ENCODE measurements around the gene PLXNC1.

- no peak for TF ChIP-seq MXI1 (IDR thresholded peaks at IDR 0.05; ENCODE audit: low read depth, low read length)
- TF ChIP-seq MAX (IDR thresholded peaks at IDR 0.05; ENCODE audit: low read depth) = no peak
- TF ChIP-seq CTCF (IDR thresholded peaks at IDR 0.05) = no peak
- TF ChIP-seq POLR2AphosphoS5 (IDR thresholded peaks at IDR 0.05; ENCODE audit: low read depth, low read length) = no peak
- no peak for TF ChIP-seq GATA2 (CRISPR knock-in tag; IDR thresholded peaks at IDR 0.05)
- no peak for TF ChIP-seq EP300 (IDR thresholded peaks at IDR 0.05; ENCODE audit: borderline replicate concordance in 1 of 2, low read depth in 1 of 2, low read length in 1 of 2)
- no peak for TF ChIP-seq RAD21 (IDR thresholded peaks at IDR 0.05; ENCODE audit: low read length)
- TF ChIP-seq GABPA (IDR thresholded peaks at IDR 0.05; ENCODE audit: low read depth) = no peak
- no peak for TF ChIP-seq FOXJ3 (CRISPR knock-in tag; IDR thresholded peaks at IDR 0.05)
- no peak for TF ChIP-seq CHD2 (IDR thresholded peaks at IDR 0.05; ENCODE audit: low read length, partially characterized antibody)
- TF ChIP-seq EZH2phosphoT487 (IDR thresholded peaks at IDR 0.05; ENCODE audit: borderline replicate concordance, low read depth) = no peak
- TF ChIP-seq TCF12 (IDR thresholded peaks at IDR 0.05) = no peak
- TF ChIP-seq USF2 (IDR thresholded peaks at IDR 0.05; ENCODE audit: borderline replicate concordance, low read depth, low read length) = no peak
These were observed 25.8 kb upstream of the PLXNC1 start for GRCh38 chr12:94122591-94122990.

Data from SK-N-SH (cell line).